SK-N-SH treated with all-trans-retinoic acid at 6 μM for 48 hours (cell line): ENCODE data around the gene C3orf18.

ENCODE experiments used
- CREB5 ChIP-seq: fragments of 250-450 bp; sonication (Bioruptor Pico); IDR thresholded peaks from 2 replicates; pipeline ENCODE4 v1.5.1; 2020; ENCODE audit warnings: low read depth, mild to moderate bottlenecking, moderate library complexity
- CSDC2 ChIP-seq: fragments of 250-450 bp; sonication (Bioruptor Pico); IDR thresholded peaks from 2 replicates; pipeline ENCODE4 v1.5.0; 2020; ENCODE audit warnings: mild to moderate bottlenecking, moderate library complexity
- GLIS3 ChIP-seq: fragments of 250-450 bp; sonication (Bioruptor Pico); IDR thresholded peaks from 2 replicates; pipeline ENCODE4 v1.5.0; 2020; ENCODE audit warnings: mild to moderate bottlenecking, moderate library complexity
- OSR1 ChIP-seq: fragments of 250-450 bp; sonication (Bioruptor Pico); IDR thresholded peaks from 2 replicates; pipeline ENCODE4 v1.8.0; 2022; ENCODE audit warnings: moderate library complexity, mild to moderate bottlenecking, inconsistent platforms
- PATZ1 ChIP-seq: fragments of 250-450 bp; sonication (Bioruptor Pico); IDR thresholded peaks from 2 replicates; pipeline ENCODE4 v1.8.0; 2020; ENCODE audit warnings: mild to moderate bottlenecking, moderate library complexity, borderline replicate concordance
- POU6F1 ChIP-seq: fragments of 250-450 bp; sonication (Bioruptor Pico); IDR thresholded peaks from 2 replicates; pipeline ENCODE4 v1.8.0; 2021; ENCODE audit warnings: low read depth, mild to moderate bottlenecking, moderate library complexity, borderline replicate concordance
- TCF4 ChIP-seq: fragments of 250-450 bp; sonication (Bioruptor Pico); IDR thresholded peaks from 2 replicates; pipeline ENCODE4 v1.8.0; 2021; ENCODE audit warnings: mild to moderate bottlenecking, moderate library complexity, borderline replicate concordance
- TOX ChIP-seq: fragments of 250-450 bp; sonication (Bioruptor Pico); IDR thresholded peaks from 2 replicates; pipeline ENCODE4 v1.8.0; 2021; ENCODE audit warnings: mild to moderate bottlenecking, moderate library complexity, borderline replicate concordance
- ZFP3 ChIP-seq: fragments of 250-450 bp; sonication (Bioruptor Pico); IDR thresholded peaks from 2 replicates; pipeline ENCODE4 v1.5.0; 2020; ENCODE audit warnings: mild to moderate bottlenecking, moderate library complexity
- ZNF565 ChIP-seq: fragments of 450-650 bp; formaldehyde crosslinking; conservative IDR thresholded peaks from 2 replicates; pipeline ENCODE4 v1.5.0; 2020; ENCODE audit warnings: low read depth, mild to moderate bottlenecking, moderate library complexity

- no peak for TF ChIP-seq TCF4 (CRISPR knock-in tag)
- no peak for TF ChIP-seq GLIS3
- no peak for TF ChIP-seq POU6F1 (CRISPR knock-in tag)
- no peak for TF ChIP-seq CSDC2 (CRISPR knock-in tag)
- no peak for TF ChIP-seq TOX (CRISPR knock-in tag)
- no peak for TF ChIP-seq ZFP3 (CRISPR knock-in tag)
- no peak for TF ChIP-seq PATZ1
- TF ChIP-seq OSR1 (CRISPR knock-in tag): no peak
- no peak for TF ChIP-seq ZNF565 (CRISPR knock-in tag)
- no peak for TF ChIP-seq CREB5 (CRISPR knock-in tag)
Measured at GRCh38 chr3:50572158-50572557, 4.6 kb upstream of the C3orf18 start.
